Subcutaneous abdominal adipose tissue (tissue), 5 donors: ENCODE results near the gene CCNYL1.
"Not testable (repeated sequence)": the region's sequence is repeated elsewhere in the genome, so short reads cannot be mapped to it uniquely, and the experiment has no call there.

ENCODE experiments used
- H3K27ac ChIP-seq: one replicate; pipeline ENCODE4 v1.7.0; 2013; ENCODE audit warnings: low read depth, mild to moderate bottlenecking, inconsistent platforms, low read length, moderate library complexity
- H3K27me3 ChIP-seq, 5 donors: one replicate each; pipeline ENCODE4 v1.7.0; 2013; ENCODE audit warnings: low read length in 5 of 5, inconsistent platforms in 1 of 5; ENCODE audit not compliant: control insufficient read depth in 5 of 5, insufficient read depth in 4 of 5
- H3K36me3 ChIP-seq, 5 donors: one replicate each; pipeline ENCODE4 v1.7.0; 2013; ENCODE audit warnings: low read length in 5 of 5; ENCODE audit not compliant: control insufficient read depth in 5 of 5, insufficient read depth in 5 of 5
- H3K4me1 ChIP-seq, 5 donors: one replicate each; pipeline ENCODE4 v1.7.0; 2013; ENCODE audit warnings: low read length in 5 of 5, mild to moderate bottlenecking in 3 of 5, moderate library complexity in 1 of 5; ENCODE audit not compliant: control insufficient read depth in 5 of 5, insufficient read depth in 5 of 5
- H3K4me3 ChIP-seq, 5 donors: one replicate each; pipeline ENCODE4 v1.7.0; 2013; ENCODE audit warnings: low read length in 5 of 5, low read depth in 1 of 5
- H3K9ac ChIP-seq, 5 donors: one replicate each; pipeline ENCODE4 v1.7.0; 2013; ENCODE audit warnings: low read length in 5 of 5, mild to moderate bottlenecking in 4 of 5, moderate library complexity in 3 of 5
- H3K9me3 ChIP-seq, 5 donors: one replicate each; pipeline ENCODE4 v1.7.0; 2013; ENCODE audit warnings: low read length in 5 of 5; ENCODE audit not compliant: control insufficient read depth in 5 of 5
- donor health status: healthy.
- donor health status: healthy.
- donor health status: healthy.
- donor health status: healthy.
- donor health status: healthy.

Gene CCNYL1

GRCh38 chr2:207682557-207682956 lies 28.9 kb upstream of the CCNYL1 start:
- no peak overlapping the region for H3K4me3 ChIP-seq

GRCh38 chr2:207683438-207683837 lies 28.0 kb upstream of the CCNYL1 start:
- H3K4me1 ChIP-seq: peaks cover 0 to 2% (median 0%) of the 10 kb centered on the region in 5 donors

More at GRCh38 chr2:207682557-207682956, 28.9 kb upstream of the CCNYL1 start:
- Histone ChIP-seq H3K9ac (no peak overlapping the region), H3K4me1 (peaks cover 0 to 2% (median 0%) of the 10 kb centered on the region in 5 donors), H3K27ac (no peak overlapping the region), H3K9me3 (no peaks in the 10 kb centered on the region), H3K27me3 (peaks cover 0 to 3% (median 0%) of the 10 kb centered on the region in 5 donors), H3K36me3 (no peaks in the 10 kb centered on the region)

GRCh38 chr2:207683879-207684627 lies 27.4 kb upstream of the CCNYL1 start:
- no peaks in the 10 kb centered on the region for H3K9me3 ChIP-seq
- H3K27me3 ChIP-seq: peaks cover 0 to 3% (median 0%) of the 10 kb centered on the region in 5 donors
- H3K4me3 ChIP-seq: no peak overlapping the region
- no peak overlapping the region for H3K9ac ChIP-seq
- peaks cover 0 to 2% (median 0%) of the 10 kb centered on the region in 5 donors for H3K4me1 ChIP-seq
- H3K27ac ChIP-seq: no peak overlapping the region
- H3K36me3 ChIP-seq: no peaks in the 10 kb centered on the region

More at GRCh38 chr2:207683438-207683837, 28.0 kb upstream of the CCNYL1 start:
- Histone ChIP-seq H3K27me3 (peaks cover 0 to 3% (median 0%) of the 10 kb centered on the region in 5 donors), H3K27ac (no peak overlapping the region), H3K9ac (no peak overlapping the region), H3K9me3 (no peaks in the 10 kb centered on the region), H3K4me3 (no peak overlapping the region), H3K36me3 (no peaks in the 10 kb centered on the region)

- Histone ChIP-seq H3K4me3 (no peak overlapping the region), H3K36me3 (no peaks in the 10 kb centered on the region), H3K9ac (no peak overlapping the region), H3K4me1 (peaks cover 0 to 3% (median 0%) of the 10 kb centered on the region in 5 donors), H3K9me3 (no peaks in the 10 kb centered on the region), H3K27me3 (no peaks in the 10 kb centered on the region), H3K27ac (no peak overlapping the region)
These were observed 24.6 kb upstream of the CCNYL1 start for GRCh38 chr2:207686812-207687211.

- Histone ChIP-seq H3K27ac (no peak overlapping the region), H3K4me3 (no peak overlapping the region), H3K9me3 (no peaks in the 10 kb centered on the region), H3K36me3 (no peaks in the 10 kb centered on the region), H3K4me1 (peaks cover 0 to 15% (median 8%) of the 10 kb centered on the region in 5 donors), H3K9ac (no peak overlapping the region), H3K27me3 (no peaks in the 10 kb centered on the region)
These were observed 22.8 kb upstream of the CCNYL1 start for GRCh38 chr2:207688597-207688996.

GRCh38 chr2:207690845-207691461 lies 20.5 kb upstream of the CCNYL1 start:
- H3K27me3 ChIP-seq, H3K9me3 ChIP-seq, H3K36me3 ChIP-seq, H3K4me3 ChIP-seq, H3K9ac ChIP-seq, H3K27ac ChIP-seq: not testable (repeated sequence)
- H3K4me1 ChIP-seq: peaks cover 0 to 15% (median 7%) of the 10 kb centered on the region in 5 donors

- no peak overlapping the region for H3K4me3 ChIP-seq
- H3K9me3 ChIP-seq: no peaks in the 10 kb centered on the region
- no peak overlapping the region for H3K9ac ChIP-seq
- no peaks in the 10 kb centered on the region for H3K27me3 ChIP-seq
- no peaks in the 10 kb centered on the region for H3K36me3 ChIP-seq
- H3K27ac ChIP-seq: no peak overlapping the region
- peaks cover 0 to 15% (median 7%) of the 10 kb centered on the region in 5 donors for H3K4me1 ChIP-seq
These were observed 19.0 kb upstream of the CCNYL1 start for GRCh38 chr2:207692206-207693065.

GRCh38 chr2:207693641-207694249 lies 17.7 kb upstream of the CCNYL1 start:
- no peaks in the 10 kb centered on the region for H3K27me3 ChIP-seq
- no peak overlapping the region for H3K27ac ChIP-seq
- H3K9ac ChIP-seq: no peak overlapping the region
- H3K36me3 ChIP-seq: no peaks in the 10 kb centered on the region
- H3K4me3 ChIP-seq: no peak overlapping the region
- H3K4me1 ChIP-seq: peaks cover 0 to 15% (median 7%) of the 10 kb centered on the region in 5 donors
- no peaks in the 10 kb centered on the region for H3K9me3 ChIP-seq

- H3K27me3 ChIP-seq: no peaks in the 10 kb centered on the region
- H3K9ac ChIP-seq: no peak overlapping the region
- H3K27ac ChIP-seq: no peak overlapping the region
- no peak overlapping the region for H3K4me3 ChIP-seq
- peaks cover 0 to 15% (median 7%) of the 10 kb centered on the region in 5 donors for H3K4me1 ChIP-seq
- no peaks in the 10 kb centered on the region for H3K9me3 ChIP-seq
- H3K36me3 ChIP-seq: no peaks in the 10 kb centered on the region
These were observed 16.6 kb upstream of the CCNYL1 start for GRCh38 chr2:207694811-207695281.
